IPS-15b (cell line): ENCODE measurements around the gene TSTD1.

Experiments
- H3K27me3 ChIP-seq: one replicate; pipeline ENCODE4 v1.6.1; 2013; ENCODE audit warnings: low read length; ENCODE audit not compliant: control insufficient read depth, insufficient read depth
- H3K36me3 ChIP-seq: one replicate; pipeline ENCODE4 v1.6.1; 2013; ENCODE audit warnings: low read length; ENCODE audit not compliant: control insufficient read depth, insufficient read depth
- H3K4me1 ChIP-seq: one replicate; pipeline ENCODE4 v1.6.1; 2013; ENCODE audit warnings: mild to moderate bottlenecking, low read length; ENCODE audit not compliant: control insufficient read depth, insufficient read depth
- H3K4me3 ChIP-seq: one replicate; pipeline ENCODE4 v1.5.1; 2013; ENCODE audit warnings: low read depth, low read length
- H3K9ac ChIP-seq: one replicate; pipeline ENCODE4 v1.6.1; 2013; ENCODE audit warnings: low read depth, mild to moderate bottlenecking, low read length
- H3K9me3 ChIP-seq: one replicate; pipeline ENCODE4 v1.6.1; 2013; ENCODE audit warnings: mild to moderate bottlenecking, low read length; ENCODE audit not compliant: control insufficient read depth, insufficient read depth

Gene TSTD1

DNA sequence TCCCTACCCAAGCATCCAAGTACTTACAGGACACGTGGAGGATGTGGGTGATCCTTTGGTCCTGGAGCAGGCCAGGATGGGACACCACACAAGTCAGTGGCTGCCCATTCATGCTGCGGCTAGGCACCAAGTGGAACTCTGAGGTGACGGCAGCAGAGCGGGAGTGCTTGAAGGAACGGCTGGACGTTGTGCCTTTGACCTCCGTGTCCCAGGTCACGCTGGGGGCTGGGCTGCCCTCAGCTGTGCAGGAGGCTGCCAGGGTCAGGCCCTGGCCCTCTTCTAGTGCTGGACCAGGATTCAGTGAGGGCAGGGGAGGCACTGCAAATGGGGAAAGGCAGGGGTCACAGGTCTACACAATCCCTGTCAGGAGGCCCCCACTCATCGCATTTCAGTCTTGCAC is 38.7 kb upstream of the TSTD1 start:
- no peak overlapping the region for H3K4me3 ChIP-seq
- H3K36me3 ChIP-seq = no peaks in the 10 kb centered on the region
- no peaks in the 10 kb centered on the region for H3K9me3 ChIP-seq
- peaks cover 7% of the 10 kb centered on the region for H3K4me1 ChIP-seq
- H3K27me3 ChIP-seq = no peaks in the 10 kb centered on the region
- H3K9ac ChIP-seq = no peak overlapping the region

DNA sequence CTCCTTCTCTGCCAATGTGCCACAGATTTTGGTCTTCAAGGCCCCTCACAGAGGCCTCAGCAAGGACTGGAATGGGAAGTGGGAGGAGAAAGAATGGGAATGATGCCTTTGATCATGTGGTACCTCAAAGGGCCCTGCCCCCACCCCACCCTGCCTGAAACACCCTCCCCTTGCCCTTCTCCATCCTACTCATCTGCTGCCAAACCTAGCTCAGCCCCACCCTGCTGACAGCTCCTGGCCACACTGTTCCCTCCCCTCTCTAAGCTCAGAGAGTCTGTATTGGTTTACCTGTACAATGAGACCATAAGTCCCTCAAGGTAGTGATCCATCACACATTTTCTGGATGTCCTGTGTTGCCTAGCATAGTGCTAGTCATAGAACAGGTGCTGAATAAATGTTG is 37.6 kb upstream of the TSTD1 start:
- peaks cover 7% of the 10 kb centered on the region for H3K4me1 ChIP-seq

DNA sequence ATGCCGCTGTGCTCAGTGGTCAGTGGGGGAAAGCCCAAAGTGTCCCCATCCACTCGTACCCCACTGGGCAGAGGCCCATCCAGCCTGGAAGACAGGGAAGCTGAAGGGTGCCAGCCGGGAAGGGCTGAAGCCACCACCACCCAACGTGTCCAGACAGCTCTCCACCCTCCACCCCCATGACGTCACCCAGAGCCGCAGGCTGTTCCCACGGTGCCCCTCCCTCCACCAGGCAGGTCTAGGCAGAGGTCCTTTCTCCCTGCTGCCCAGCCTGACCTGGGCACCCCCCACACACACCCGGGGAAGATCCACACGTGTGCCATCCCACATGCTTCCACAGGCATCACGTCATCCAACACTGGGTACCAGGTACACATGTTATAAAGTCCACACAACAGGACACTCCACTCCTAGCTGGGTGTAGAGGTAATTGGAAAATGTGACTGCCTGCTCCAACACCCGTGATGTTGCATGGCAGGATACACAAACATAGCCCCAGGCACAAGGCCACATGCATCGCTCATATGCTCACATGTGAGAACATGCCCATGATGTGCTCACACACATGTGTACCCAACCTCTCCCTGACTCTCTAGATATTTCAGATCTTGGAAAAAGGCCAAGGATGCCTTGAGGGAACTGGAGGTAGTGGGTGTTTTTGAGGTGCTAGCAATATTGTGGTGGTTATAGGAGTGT is 36.1 kb upstream of the TSTD1 start:
- H3K4me3 ChIP-seq = no peak overlapping the region
- no peaks in the 10 kb centered on the region for H3K36me3 ChIP-seq
- no peaks in the 10 kb centered on the region for H3K27me3 ChIP-seq
- H3K4me1 ChIP-seq = no peaks in the 10 kb centered on the region
- no peak overlapping the region for H3K9ac ChIP-seq
- no peaks in the 10 kb centered on the region for H3K9me3 ChIP-seq

More for the DNA sequence above, 37.6 kb upstream of the TSTD1 start:
- H3K4me3 ChIP-seq = no peak overlapping the region
- H3K9me3 ChIP-seq = no peaks in the 10 kb centered on the region
- no peak overlapping the region for H3K9ac ChIP-seq
- H3K27me3 ChIP-seq = no peaks in the 10 kb centered on the region
- H3K36me3 ChIP-seq = no peaks in the 10 kb centered on the region

DNA sequence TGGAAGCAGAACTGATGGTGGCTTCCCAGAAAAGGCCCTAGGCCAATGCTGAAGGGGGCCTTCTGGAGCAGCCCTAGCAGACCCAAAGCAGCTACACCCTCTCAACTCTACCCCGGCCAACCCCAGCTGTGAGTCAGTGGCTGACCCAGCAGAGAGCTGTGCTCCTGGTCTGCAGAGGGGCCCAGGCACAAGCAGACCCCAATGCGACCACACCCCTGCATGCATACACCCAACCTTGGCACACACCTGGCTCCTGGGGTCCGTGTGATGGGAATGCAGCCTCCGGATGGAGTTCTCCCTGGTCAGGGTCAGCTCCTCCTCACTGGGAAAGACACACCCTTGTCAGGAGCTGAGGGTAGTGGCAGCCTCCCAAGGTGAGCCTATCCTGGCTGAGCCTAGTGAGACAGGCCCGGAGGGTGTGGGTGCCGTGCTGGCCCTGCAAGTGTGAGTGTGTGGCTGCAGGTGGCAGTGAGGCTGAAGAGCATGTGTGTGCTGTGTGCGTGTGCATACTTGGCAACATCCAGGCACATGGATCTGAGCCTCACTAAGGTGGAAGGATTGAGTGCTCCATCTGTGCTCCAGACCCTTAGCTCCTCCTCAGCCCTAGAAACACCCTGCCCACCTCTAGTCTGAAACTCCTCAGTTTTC is 34.8 kb upstream of the TSTD1 start:
- Histone ChIP-seq H3K36me3 (no peaks in the 10 kb centered on the region), H3K4me3 (no peak overlapping the region), H3K27me3 (no peaks in the 10 kb centered on the region), H3K9ac (no peak overlapping the region), H3K9me3 (no peaks in the 10 kb centered on the region), H3K4me1 (no peaks in the 10 kb centered on the region)

DNA sequence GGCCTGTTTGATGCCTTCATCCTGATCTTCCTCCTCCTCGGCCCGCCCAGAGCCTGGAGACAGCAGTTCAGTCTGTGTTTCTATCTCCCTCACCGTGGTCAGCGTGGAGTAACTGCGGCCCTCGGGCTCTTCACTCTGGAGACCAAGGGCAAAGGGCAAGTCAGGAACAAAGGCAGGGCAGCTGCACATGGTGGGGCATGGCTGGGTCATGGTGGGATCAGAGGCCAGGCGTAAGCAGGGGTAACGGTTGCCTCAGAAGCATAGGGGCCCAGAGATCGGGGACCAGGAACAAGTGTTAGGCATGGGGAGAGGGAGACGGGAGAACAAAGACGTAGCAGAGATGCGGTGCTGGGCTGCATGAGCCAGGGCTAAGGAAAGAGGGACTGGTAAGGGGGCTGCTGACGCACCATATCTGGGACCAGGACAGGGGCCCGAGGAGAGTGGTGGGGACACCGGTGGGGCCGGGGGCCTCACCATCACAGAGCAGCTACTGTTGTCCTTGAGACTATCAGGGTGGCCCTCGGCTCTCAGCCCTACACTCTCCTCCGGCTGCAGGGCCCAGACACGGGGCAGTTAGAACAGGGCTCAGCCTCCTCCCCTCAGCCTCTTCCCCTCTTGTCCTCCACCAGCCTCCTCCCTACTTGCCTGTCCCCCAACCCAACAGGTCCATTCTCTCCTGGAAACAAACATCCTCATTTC is 34.1 kb upstream of the TSTD1 start:
- no peak overlapping the region for H3K9ac ChIP-seq
- no peaks in the 10 kb centered on the region for H3K9me3 ChIP-seq
- no peak overlapping the region for H3K4me3 ChIP-seq
- H3K36me3 ChIP-seq = no peaks in the 10 kb centered on the region
- no peaks in the 10 kb centered on the region for H3K27me3 ChIP-seq
- H3K4me1 ChIP-seq = no peaks in the 10 kb centered on the region

DNA sequence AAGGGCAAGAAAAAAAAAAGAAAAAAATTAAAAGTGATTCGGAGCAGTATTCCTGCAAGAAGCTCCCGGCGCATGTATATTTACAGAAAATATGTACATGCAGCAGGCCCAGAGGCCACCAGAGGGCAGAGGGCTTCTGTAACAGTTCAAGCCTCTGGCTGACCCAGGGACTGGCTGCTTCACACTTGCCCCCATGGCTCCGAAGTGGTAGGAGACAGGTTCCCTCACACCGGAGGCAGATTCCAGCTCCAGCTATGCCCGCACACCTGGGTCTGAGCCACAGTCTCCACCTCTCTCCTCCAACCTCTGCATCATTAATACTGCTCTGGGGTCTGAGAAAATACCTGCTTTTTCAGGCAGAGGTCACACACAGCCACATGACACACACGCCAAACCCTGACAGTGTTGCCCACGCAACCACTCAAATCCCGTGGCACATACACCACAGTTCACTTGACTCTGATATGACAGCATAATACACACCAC is 33.2 kb upstream of the TSTD1 start:
- Histone ChIP-seq H3K4me3 (no peak overlapping the region), H3K9me3 (no peaks in the 10 kb centered on the region), H3K27me3 (peaks cover 2% of the 10 kb centered on the region), H3K9ac (no peak overlapping the region), H3K4me1 (no peaks in the 10 kb centered on the region), H3K36me3 (no peaks in the 10 kb centered on the region)

DNA sequence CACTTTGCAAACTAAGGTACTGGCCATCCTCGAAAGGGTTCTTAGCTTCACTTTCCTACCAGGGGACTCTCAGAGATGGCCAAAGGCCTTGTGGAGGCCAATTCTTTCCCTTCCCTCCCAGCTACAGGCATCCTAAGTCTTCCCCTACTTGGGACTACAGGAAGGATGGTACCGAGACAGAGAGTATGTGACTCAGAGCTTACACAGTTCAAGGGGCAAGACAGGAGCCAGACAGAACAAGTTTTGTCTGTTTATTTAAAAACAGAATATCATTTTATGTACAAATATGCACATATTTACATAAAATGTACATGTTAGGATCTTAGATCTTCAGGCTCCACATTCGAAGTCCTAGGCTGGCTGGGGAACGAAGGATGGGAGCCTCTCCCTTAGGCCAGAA is 32.0 kb upstream of the TSTD1 start:
- H3K9ac ChIP-seq = no peak overlapping the region
- no peaks in the 10 kb centered on the region for H3K36me3 ChIP-seq
- H3K27me3 ChIP-seq = peaks cover 2% of the 10 kb centered on the region
- H3K4me1 ChIP-seq = no peaks in the 10 kb centered on the region
- H3K9me3 ChIP-seq = no peaks in the 10 kb centered on the region
- no peak overlapping the region for H3K4me3 ChIP-seq

DNA sequence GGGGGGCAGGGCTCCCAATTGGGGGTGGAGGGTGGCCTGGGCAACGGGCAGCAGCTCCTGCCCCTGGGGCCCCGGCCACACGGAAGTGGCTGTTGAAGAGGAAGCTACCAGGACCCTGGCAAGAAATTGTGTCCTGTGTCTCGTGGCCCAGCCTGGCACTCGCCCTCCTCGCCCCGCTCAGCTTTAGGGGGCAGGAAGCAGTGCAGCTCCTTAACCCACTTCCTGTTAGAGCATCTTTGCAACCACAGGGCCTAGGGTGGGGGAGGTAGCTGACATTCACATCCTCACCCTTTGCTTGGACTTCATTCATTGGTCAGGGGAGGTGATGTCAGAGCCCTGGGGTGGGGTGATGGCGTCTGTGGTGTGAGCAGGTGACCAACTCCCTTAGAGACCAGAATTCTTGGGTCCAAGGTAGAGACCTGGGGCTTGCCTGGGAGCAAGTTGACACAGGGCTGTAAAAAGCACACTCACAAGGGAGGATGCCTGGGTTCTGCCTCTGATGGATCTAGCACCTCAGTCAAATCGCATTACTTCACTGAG is 31.0 kb upstream of the TSTD1 start, which contains the start of gene ARHGAP30:
Gene ARHGAP30, minus strand, starts transcription at position 161 of the 540 bp plus-strand sequence. CDS start 267 bp downstream, outside the sequence.
- peaks cover 2% of the 10 kb centered on the region for H3K27me3 ChIP-seq
- no peaks in the 10 kb centered on the region for H3K36me3 ChIP-seq
- no peak within 1 kb of the TSS for H3K9ac ChIP-seq
- H3K9me3 ChIP-seq = no peaks in the 10 kb centered on the region
- no peaks in the 10 kb centered on the region for H3K4me1 ChIP-seq
- H3K4me3 ChIP-seq = no peak within 1 kb of the TSS

DNA sequence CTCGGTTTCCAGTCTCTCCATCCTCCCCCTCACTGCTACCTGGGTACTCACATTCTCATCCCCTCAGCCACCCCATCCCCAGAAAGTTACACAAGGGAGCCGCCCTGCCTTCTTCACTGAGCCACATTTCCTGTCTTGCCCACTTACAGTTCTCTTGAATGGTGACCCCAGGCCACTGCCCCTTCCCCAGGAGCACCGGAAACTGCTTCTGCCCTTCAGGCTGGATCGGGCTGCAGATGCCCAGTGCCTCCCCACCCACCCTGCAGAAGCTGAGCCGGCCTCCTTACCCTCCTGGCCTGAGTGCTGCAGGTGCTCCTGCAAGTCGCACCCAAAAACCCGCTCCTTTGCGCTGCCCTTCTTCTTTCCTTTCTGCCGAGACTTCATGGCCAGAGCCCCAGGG is 30.5 kb upstream of the TSTD1 start:
- peaks cover under 1% of the 10 kb centered on the region for H3K4me1 ChIP-seq
- no peaks in the 10 kb centered on the region for H3K9me3 ChIP-seq
- no peaks in the 10 kb centered on the region for H3K36me3 ChIP-seq
- H3K27me3 ChIP-seq = peaks cover 2% of the 10 kb centered on the region
- no peak overlapping the region for H3K9ac ChIP-seq
- H3K4me3 ChIP-seq = no peak overlapping the region

DNA sequence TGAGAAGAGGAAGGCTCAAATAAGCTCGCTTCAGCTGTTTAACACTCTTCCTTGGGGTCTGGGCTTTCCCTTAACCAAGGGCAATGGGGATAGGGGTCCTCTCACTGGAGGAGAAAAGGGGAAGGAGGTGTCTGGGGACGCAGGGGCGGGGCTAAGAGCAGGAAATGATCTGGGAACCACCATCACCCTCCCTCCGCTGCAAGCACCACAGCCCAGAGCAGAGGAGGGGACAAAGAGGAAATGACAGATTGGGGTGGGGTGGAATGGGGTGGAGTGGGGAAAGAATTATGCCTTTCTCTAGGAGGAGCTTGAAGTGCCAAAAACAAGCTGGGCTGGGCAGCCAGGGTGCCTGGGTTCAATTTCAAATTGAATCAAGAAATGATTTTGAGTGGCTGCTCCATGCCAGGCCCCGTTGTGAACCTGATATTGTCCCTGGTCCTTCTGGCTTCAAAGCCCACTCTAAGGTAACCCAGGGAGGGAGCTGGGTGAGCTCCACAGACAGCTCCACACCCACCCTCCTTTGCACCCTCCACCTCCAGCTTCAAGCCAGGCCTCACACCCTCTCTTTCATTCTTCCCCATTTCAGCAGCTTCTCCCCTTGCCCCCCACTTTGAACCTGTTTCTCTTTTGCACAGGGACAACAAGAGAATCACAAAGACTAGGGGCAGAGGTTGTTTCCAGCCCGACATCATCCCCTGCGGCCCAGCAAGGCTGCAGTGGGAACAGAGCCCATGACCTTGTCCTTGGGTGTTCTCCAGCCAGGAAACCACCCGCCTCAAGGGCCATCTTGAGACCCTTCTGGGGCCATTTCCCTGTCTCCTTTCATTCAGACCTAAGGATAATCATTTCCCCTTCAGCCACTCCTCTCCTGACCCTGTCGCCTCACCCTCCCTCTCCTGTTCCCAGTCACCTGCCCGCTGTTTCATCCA is 29.8 kb upstream of the TSTD1 start:
- Histone ChIP-seq H3K36me3 (no peaks in the 10 kb centered on the region), H3K9ac (no peak overlapping the region), H3K4me3 (no peak overlapping the region), H3K4me1 (peaks cover 2% of the 10 kb centered on the region), H3K27me3 (peaks cover 2% of the 10 kb centered on the region), H3K9me3 (no peaks in the 10 kb centered on the region)

DNA sequence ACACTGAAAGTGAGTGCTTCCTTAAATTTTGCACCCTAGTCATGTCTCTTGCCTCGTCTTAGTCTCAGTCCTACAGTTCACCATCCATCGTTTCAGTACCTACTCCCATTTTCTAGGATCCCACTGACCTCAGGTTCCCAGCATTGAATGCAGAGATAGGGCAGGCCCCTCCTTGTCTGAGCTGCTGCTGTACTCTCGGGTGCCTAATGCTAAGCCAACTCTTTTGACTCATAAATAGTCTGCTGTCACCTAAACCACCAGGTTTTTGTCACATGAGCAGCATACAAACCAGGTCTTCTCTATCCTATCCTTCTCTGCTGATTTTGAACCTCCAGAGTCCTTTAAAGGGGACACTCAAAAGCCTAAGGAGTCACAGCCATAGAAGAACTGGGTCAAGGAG is 27.9 kb upstream of the TSTD1 start:
- Histone ChIP-seq H3K9ac (no peak overlapping the region), H3K27me3 (peaks cover 2% of the 10 kb centered on the region), H3K4me3 (no peak overlapping the region), H3K4me1 (peaks cover 2% of the 10 kb centered on the region), H3K9me3 (no peaks in the 10 kb centered on the region), H3K36me3 (no peaks in the 10 kb centered on the region)
